Choroid plexus epithelial cell (primary cell): ENCODE results near the gene KCND3.

Experiments
- DNase-seq: peaks from one replicate; pipeline ENCODE4 v3.0.0-alpha.2; 2010; ENCODE audit warnings: low read depth
- H3K4me3 ChIP-seq: 2 replicates; pipeline ENCODE4 v1.5.1; 2011; ENCODE audit warnings: low read depth, mild to moderate bottlenecking, control low read depth, low read length, moderate library complexity
- CTCF ChIP-seq: conservative IDR thresholded peaks from 2 replicates; pipeline ENCODE4 v1.5.1; 2011; ENCODE audit warnings: low read depth, mild to moderate bottlenecking, control low read depth, inconsistent platforms, low read length, moderate library complexity

The KCND3 gene

GRCh38 chr1:111973150-111973790 is 16.2 kb downstream of the KCND3 start:
- no peak overlapping the region for H3K4me3 ChIP-seq
- no peak for DNase-seq
- TF ChIP-seq CTCF: no peak

GRCh38 chr1:111971396-111971795 is 18.1 kb downstream of the KCND3 start:
- no peak for DNase-seq
- TF ChIP-seq CTCF: no peak
- H3K4me3 ChIP-seq: no peak overlapping the region

GRCh38 chr1:111968511-111968910 is 21.0 kb downstream of the KCND3 start:
- H3K4me3 ChIP-seq: no peak overlapping the region
- no peak for TF ChIP-seq CTCF
- no peak for DNase-seq

GRCh38 chr1:111967886-111968285 is 21.6 kb downstream of the KCND3 start:
- no peak overlapping the region for H3K4me3 ChIP-seq
- TF ChIP-seq CTCF: no peak

GRCh38 chr1:111967067-111967690 is 22.3 kb downstream of the KCND3 start:
- no peak for DNase-seq
- no peak overlapping the region for H3K4me3 ChIP-seq
- TF ChIP-seq CTCF: no peak

More at GRCh38 chr1:111967886-111968285, 21.6 kb downstream of the KCND3 start:
- DNase-seq: no peak

- no peak for DNase-seq
- no peak overlapping the region for H3K4me3 ChIP-seq
- no peak for TF ChIP-seq CTCF
These were observed 23.6 kb downstream of the KCND3 start for GRCh38 chr1:111965781-111966443.
